ENCODE results near the gene CLIP2.
"Not testable (repeated sequence)": the region's sequence is repeated elsewhere in the genome, so short reads cannot be mapped to it uniquely, and the experiment has no call there.

GRCh38 chr7:74384086-74384485 lies 94.9 kb downstream of the CLIP2 start:
- TF ChIP-seq CTCF (IDR thresholded peaks at IDR 0.05); SIN3A (IDR thresholded peaks at IDR 0.05; ENCODE audit: borderline replicate concordance, insufficient read depth, low read depth, low read length); REST (IDR thresholded peaks at IDR 0.05; ENCODE audit: insufficient read depth in 1 of 2, low read depth in 2 of 2, low read length in 1 of 2); TCF7L2 (IDR thresholded peaks at IDR 0.05; ENCODE audit: low read depth, low read length): not testable (repeated sequence)

All from Panc1 (cell line).